ENCODE measurements around the gene C17orf78. TPM values are rescaled to one million over a fixed set of nuclear protein-coding genes. Genes with fewer than 3 reads are reported as not detected.
"Not testable (repeated sequence)": the region's sequence is repeated elsewhere in the genome, so short reads cannot be mapped to it uniquely, and the experiment has no call there.

Gene C17orf78
- total RNA-seq, 2 experiments from 2014 or later, result not detected

- ChIA-PET POLR2A (no interaction called here), CTCF (no interaction called here)
Observed at GRCh38 chr17:37422971-37423625, 47.3 kb downstream of the C17orf78 start.

DNA sequence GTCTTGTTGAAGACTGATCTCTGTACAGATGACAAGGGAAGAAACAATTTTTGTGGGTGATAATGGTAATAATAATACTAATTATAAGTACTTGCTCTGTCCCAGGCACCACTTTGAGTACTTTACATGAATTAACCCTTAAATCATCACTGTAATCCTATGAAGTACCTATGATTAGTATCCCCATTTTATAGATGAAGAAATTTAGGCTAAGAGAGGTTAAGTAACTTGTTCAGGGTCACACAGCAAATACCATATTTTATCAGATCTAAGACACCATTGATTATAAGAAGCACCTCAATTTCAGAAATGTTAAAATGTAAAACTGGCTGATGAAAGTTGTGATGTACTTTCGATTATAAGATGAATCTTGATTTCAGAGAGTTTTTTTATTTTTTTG, 49.5 kb downstream of the C17orf78 start:
- CTCF ChIA-PET, result interaction anchor here (0.6 to 1.3 kb wide), 2 partner anchors 16 to 104 kb away, joined by 3 to 5 read pairs; no protein-coding TSS in a partner anchor

DNA sequence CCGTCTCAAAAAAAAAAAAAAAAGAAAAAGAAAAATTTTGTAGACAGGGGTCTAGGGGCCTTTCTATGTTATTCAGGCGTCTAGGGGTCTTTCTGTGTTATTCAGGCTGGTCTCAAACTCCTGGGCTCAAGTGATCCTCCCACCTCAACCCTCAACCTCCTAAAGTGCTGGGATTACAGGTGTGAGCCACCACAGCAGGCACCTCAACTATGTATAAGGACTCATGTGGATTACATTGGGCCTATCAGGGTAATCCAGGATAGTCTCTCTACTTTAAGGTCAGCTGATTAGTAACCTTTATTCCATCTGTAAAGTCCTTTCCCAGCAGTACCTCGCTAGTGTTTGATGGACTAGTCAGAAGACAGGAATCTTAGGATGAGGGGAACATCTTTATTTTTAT, 53.3 kb downstream of the C17orf78 start:
- ChIA-PET CTCF (interaction anchor here (1.7 kb wide), 1 partner anchor 55 kb away, joined by 5 read pairs; no protein-coding TSS in a partner anchor), POLR2A (no interaction called here)

More for the DNA sequence above, 49.5 kb downstream of the C17orf78 start:
- POLR2A ChIA-PET, result no interaction called here

GRCh38 chr17:37429453-37429852, 53.7 kb downstream of the C17orf78 start:
- ChIA-PET CTCF (interaction anchor here (1.2 to 1.7 kb wide), 2 partner anchors 22 to 56 kb away, joined by 5 to 7 read pairs; partner anchors contain the start of genes ACACA and TADA2A), POLR2A (interaction anchor here (1.3 to 1.5 kb wide), 3 partner anchors 22 to 71 kb away, joined by 5 to 13 read pairs (median 5); partner anchors contain the start of genes ACACA, DUSP14 and TADA2A)

- POLR2A ChIA-PET, result interaction anchor here (0.6 to 1.5 kb wide), 7 partner anchors 23 to 1389 kb away, joined by 3 to 13 read pairs (median 5); partner anchors contain the start of genes ACACA, DUSP14, SYNRG and TADA2A
- CTCF ChIA-PET, result interaction anchor here (0.5 to 1.7 kb wide), 4 partner anchors 23 to 56 kb away, joined by 3 to 7 read pairs (median 4); partner anchors contain the start of genes ACACA and TADA2A
Observed at GRCh38 chr17:37430051-37430627, 54.4 kb downstream of the C17orf78 start.

DNA sequence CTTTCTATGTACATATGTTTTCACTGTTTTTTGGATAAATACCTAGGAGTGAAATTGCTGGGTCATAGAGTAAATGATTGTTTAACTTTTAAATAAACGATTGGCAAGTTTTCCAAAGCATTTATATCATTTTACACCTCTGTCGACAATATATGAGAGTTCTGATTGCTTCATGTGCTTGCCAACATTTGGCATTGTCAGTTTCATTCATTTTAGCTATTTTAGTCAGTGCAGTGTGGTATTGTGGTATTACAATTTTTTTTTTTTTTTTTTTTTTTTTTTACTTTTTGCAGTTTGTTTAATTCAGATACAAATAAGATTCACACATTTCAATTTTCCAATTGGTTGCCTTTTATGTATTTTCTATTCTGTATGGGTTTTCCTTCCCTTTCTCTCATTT, 56.9 kb downstream of the C17orf78 start:
- CTCF ChIA-PET, result no interaction called here
- POLR2A ChIA-PET, result no interaction called here

- ChIA-PET POLR2A (no interaction called here), CTCF (no interaction called here)
Observed at GRCh38 chr17:37438141-37438540, 62.4 kb downstream of the C17orf78 start.

GRCh38 chr17:37440424-37440823, 64.6 kb downstream of the C17orf78 start:
- ChIA-PET CTCF (interaction anchor here (0.9 kb wide), 1 partner anchor 67 kb away, joined by 3 read pairs; no protein-coding TSS in a partner anchor), POLR2A (no interaction called here)

- CTCF ChIA-PET, result interaction anchor here (0.7 kb wide), 1 partner anchor 79 kb away, joined by 3 read pairs; no protein-coding TSS in a partner anchor
- POLR2A ChIA-PET, result not testable (repeated sequence)
Observed at GRCh38 chr17:37441369-37442014, 65.7 kb downstream of the C17orf78 start.

Other genes with a start within 250 kb of the C17orf78 start
- gene ACACA, start 30.9 kb downstream of the C17orf78 start, total RNA-seq, result 10 to 100 TPM; 74.8 to 82.9 TPM
- 10 to 100 TPM; 42.7 to 51.6 TPM for gene TADA2A, start 30.9 kb downstream of the C17orf78 start, total RNA-seq
- gene DUSP14, start 113.9 kb downstream of the C17orf78 start, total RNA-seq, result 10 to 100 TPM; 18.9 to 20.9 TPM
- 10 to 100 TPM; 33.7 to 35.8 TPM for gene SYNRG, start 233.4 kb downstream of the C17orf78 start, total RNA-seq

Data from activated CD8-positive, alpha-beta memory T cell treated with anti-CD3 and anti-CD28 coated beads for 36 hours (primary cell).